ENCODE measurements around the gene SAMD4A.

SAMD4A gene

DNA sequence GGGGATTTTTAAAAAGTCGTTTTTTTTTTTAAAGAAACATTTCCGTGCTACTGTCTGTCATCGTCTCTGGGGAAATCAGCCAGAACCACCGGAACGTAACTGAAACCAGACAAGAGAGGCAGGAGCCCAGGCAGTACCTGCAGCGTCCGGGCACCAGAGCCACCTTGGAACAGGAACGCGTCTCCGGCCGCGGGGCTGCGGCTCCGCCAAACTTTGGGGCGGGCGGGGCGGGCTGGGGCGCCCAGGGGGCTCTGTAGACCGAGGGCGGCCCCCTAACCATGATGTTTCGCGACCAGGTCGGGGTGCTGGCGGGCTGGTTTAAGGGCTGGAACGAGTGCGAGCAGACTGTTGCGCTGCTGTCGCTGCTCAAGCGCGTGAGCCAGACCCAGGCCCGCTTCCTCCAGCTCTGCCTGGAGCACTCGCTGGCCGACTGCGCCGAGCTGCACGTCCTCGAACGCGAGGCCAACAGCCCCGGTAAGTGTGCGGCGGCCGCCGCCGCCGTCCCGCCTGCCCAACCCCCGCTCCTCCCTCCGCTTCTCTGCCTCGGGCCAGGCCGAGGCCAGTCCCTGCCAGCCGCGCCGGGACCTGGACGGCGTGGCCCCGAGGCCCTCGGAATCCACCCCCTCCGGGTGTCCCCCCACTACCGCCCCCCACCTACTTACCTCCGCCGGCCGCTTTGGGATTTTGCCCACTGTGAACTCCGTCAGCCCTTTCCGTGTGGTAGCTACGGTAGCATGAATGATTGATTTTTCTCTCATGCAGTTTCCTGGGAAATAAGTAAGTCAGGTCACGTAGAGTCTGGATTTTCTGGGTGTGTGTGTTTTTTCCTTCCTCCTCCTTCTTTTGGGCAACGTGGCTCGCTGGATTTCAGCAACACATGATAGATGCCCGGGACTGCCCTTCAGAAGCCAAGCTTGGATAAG is 972 bp downstream of the SAMD4A start:
- Histone ChIP-seq H3K27ac (replicated peaks) (no peak overlapping the region), H3K4me3 (replicated peaks; ENCODE audit: insufficient read depth, low read length) (peak overlapping the region; percentile 42), H3K27me3 (ENCODE audit: insufficient read depth, poor library complexity, severe bottlenecking) (peaks cover 44% of the 10 kb centered on the region)
- TF ChIP-seq GABPA (IDR thresholded peaks at IDR 0.05; ENCODE audit: low read depth) (no peak), SPI1 (IDR thresholded peaks at IDR 0.05; ENCODE audit: borderline replicate concordance, low read depth) (no peak), POLR2AphosphoS5 (IDR thresholded peaks at IDR 0.05; ENCODE audit: low read depth) (no peak)
- TF ChIP-seq, protein P1, sequence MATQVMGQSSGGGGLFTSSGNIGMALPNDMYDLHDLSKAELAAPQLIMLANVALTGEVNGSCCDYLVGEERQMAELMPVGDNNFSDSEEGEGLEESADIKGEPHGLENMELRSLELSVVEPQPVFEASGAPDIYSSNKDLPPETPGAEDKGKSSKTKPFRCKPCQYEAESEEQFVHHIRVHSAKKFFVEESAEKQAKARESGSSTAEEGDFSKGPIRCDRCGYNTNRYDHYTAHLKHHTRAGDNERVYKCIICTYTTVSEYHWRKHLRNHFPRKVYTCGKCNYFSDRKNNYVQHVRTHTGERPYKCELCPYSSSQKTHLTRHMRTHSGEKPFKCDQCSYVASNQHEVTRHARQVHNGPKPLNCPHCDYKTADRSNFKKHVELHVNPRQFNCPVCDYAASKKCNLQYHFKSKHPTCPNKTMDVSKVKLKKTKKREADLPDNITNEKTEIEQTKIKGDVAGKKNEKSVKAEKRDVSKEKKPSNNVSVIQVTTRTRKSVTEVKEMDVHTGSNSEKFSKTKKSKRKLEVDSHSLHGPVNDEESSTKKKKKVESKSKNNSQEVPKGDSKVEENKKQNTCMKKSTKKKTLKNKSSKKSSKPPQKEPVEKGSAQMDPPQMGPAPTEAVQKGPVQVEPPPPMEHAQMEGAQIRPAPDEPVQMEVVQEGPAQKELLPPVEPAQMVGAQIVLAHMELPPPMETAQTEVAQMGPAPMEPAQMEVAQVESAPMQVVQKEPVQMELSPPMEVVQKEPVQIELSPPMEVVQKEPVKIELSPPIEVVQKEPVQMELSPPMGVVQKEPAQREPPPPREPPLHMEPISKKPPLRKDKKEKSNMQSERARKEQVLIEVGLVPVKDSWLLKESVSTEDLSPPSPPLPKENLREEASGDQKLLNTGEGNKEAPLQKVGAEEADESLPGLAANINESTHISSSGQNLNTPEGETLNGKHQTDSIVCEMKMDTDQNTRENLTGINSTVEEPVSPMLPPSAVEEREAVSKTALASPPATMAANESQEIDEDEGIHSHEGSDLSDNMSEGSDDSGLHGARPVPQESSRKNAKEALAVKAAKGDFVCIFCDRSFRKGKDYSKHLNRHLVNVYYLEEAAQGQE (IDR thresholded peaks at IDR 0.05; ENCODE audit: insufficient replicate concordance, low read depth), result no peak
- TF ChIP-seq, protein P2, sequence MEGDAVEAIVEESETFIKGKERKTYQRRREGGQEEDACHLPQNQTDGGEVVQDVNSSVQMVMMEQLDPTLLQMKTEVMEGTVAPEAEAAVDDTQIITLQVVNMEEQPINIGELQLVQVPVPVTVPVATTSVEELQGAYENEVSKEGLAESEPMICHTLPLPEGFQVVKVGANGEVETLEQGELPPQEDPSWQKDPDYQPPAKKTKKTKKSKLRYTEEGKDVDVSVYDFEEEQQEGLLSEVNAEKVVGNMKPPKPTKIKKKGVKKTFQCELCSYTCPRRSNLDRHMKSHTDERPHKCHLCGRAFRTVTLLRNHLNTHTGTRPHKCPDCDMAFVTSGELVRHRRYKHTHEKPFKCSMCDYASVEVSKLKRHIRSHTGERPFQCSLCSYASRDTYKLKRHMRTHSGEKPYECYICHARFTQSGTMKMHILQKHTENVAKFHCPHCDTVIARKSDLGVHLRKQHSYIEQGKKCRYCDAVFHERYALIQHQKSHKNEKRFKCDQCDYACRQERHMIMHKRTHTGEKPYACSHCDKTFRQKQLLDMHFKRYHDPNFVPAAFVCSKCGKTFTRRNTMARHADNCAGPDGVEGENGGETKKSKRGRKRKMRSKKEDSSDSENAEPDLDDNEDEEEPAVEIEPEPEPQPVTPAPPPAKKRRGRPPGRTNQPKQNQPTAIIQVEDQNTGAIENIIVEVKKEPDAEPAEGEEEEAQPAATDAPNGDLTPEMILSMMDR (IDR thresholded peaks at IDR 0.05; ENCODE audit: insufficient read depth, low read length), result no peak
- DNase-seq (ENCODE audit: low read depth in 1 of 2, low spot score in 1 of 2), result peak in 1 of 2 experiments; percentile 25

DNA sequence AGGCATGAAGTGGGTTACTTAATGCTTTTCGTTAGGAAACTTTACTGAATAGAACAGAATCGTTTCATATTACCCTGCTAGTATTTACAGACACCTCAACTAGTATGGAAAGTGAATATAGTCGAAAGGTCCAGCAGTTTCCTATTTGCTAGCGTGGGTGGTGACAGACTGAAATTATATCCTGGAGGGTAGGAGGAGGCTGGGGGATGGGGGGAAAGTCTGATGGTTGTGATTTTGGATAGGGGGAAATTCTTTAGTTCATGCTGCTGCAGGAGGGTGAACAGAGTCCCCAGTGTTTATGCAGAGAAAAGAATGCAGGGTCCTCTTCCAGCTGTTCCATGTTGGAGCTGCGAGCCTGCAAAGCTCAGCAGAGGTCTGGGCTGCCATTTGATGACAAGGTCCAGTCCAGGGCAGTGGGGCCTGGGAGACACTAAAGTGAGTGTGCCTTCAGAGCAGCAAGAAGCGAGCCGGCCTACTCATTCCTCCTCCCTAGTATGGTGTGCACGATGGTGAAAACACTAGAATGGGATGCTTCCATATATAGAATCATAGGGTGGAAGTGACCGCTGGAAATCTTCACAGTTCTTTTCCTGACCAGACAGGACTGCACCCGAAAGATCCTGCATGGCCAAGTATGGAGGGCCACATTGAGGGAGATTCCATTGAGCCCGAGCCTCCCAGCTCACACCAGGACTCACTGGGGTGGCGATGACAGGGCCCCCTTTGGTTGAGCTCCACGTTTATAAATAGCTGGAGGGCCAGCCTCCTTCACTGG is 2.1 kb downstream of the SAMD4A start:
- DNase-seq (ENCODE audit: low read depth in 1 of 2, low spot score in 1 of 2), result no peak

DNA sequence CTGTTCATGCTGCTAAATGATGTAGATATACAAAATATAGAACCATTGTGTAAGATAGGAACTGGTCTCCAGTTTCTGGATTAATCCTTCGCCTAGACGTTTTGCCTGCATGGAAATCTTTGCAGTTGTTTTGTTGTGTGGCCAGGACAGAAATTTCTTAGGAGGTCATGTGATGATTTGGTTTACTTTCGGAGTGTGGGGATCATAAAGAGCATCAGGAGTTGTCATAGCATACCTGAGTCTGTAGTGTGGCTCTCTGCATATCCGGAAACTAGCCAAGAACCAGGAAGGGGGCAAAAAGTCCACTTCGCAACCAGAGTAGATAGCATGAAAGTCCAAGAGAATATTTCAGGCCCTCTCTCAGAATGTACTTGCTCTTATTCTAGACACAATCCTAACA is 3.1 kb downstream of the SAMD4A start:
- H3K4me3 ChIP-seq (replicated peaks; ENCODE audit: insufficient read depth, low read length), result no peak overlapping the region
- TF ChIP-seq, protein P1 (IDR thresholded peaks at IDR 0.05; ENCODE audit: insufficient replicate concordance, low read depth), result no peak
- TF ChIP-seq SPI1 (IDR thresholded peaks at IDR 0.05; ENCODE audit: borderline replicate concordance, low read depth) (no peak), POLR2AphosphoS5 (IDR thresholded peaks at IDR 0.05; ENCODE audit: low read depth) (no peak), GABPA (IDR thresholded peaks at IDR 0.05; ENCODE audit: low read depth) (no peak)
- TF ChIP-seq, protein P2 (IDR thresholded peaks at IDR 0.05; ENCODE audit: insufficient read depth, low read length), result no peak
- H3K27me3 ChIP-seq (ENCODE audit: insufficient read depth, poor library complexity, severe bottlenecking), result peaks cover 34% of the 10 kb centered on the region
- no peak overlapping the region for H3K27ac ChIP-seq (replicated peaks)
- DNase-seq (ENCODE audit: low read depth in 1 of 2, low spot score in 1 of 2), result no peak

More for the DNA sequence above, 2.1 kb downstream of the SAMD4A start:
- H3K27me3 ChIP-seq (ENCODE audit: insufficient read depth, poor library complexity, severe bottlenecking), result peaks cover 44% of the 10 kb centered on the region
- H3K27ac ChIP-seq (replicated peaks), result no peak overlapping the region
- H3K4me3 ChIP-seq (replicated peaks; ENCODE audit: insufficient read depth, low read length), result no peak overlapping the region
- TF ChIP-seq POLR2AphosphoS5 (IDR thresholded peaks at IDR 0.05; ENCODE audit: low read depth), result no peak
- TF ChIP-seq, protein P2 (IDR thresholded peaks at IDR 0.05; ENCODE audit: insufficient read depth, low read length), result no peak

Measured in HL-60 (cell line).